Astrocyte (in vitro differentiated cells and primary cell): ENCODE results near the gene RHO.

Experiments used
- CTCF ChIP-seq: IDR thresholded peaks from 2 replicates; pipeline ENCODE4 v1.5.1; 2011; ENCODE audit warnings: low read depth, mild to moderate bottlenecking, inconsistent platforms, low read length, moderate library complexity; ENCODE audit not compliant: insufficient read depth
- EZH2 ChIP-seq: IDR thresholded peaks from 2 replicates; pipeline ENCODE4 v1.6.1; 2012; ENCODE audit warnings: mild to moderate bottlenecking, low read length, inconsistent platforms; ENCODE audit not compliant: insufficient read depth

GRCh38 chr3:129575233-129575996 is 47.0 kb downstream of the RHO start:
- TF ChIP-seq EZH2 (no peak), CTCF (no peak)
